Measurements from ENCODE around the gene SH3D19.

GRCh38 chr4:151276787-151277562 is 48.4 kb downstream of the SH3D19 start, which contains the start of gene PRSS48:
- TF ChIP-seq, protein P1, sequence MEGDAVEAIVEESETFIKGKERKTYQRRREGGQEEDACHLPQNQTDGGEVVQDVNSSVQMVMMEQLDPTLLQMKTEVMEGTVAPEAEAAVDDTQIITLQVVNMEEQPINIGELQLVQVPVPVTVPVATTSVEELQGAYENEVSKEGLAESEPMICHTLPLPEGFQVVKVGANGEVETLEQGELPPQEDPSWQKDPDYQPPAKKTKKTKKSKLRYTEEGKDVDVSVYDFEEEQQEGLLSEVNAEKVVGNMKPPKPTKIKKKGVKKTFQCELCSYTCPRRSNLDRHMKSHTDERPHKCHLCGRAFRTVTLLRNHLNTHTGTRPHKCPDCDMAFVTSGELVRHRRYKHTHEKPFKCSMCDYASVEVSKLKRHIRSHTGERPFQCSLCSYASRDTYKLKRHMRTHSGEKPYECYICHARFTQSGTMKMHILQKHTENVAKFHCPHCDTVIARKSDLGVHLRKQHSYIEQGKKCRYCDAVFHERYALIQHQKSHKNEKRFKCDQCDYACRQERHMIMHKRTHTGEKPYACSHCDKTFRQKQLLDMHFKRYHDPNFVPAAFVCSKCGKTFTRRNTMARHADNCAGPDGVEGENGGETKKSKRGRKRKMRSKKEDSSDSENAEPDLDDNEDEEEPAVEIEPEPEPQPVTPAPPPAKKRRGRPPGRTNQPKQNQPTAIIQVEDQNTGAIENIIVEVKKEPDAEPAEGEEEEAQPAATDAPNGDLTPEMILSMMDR (IDR thresholded peaks at IDR 0.05) = peak in 5 of 6 experiments; percentile 60 to 77 (median 61)
- no peak for TF ChIP-seq POLR2A (IDR thresholded peaks at IDR 0.05)

All from esophagus squamous epithelium (tissue), 4 donors.